Measurements from ENCODE around the gene OCA2.

DNA sequence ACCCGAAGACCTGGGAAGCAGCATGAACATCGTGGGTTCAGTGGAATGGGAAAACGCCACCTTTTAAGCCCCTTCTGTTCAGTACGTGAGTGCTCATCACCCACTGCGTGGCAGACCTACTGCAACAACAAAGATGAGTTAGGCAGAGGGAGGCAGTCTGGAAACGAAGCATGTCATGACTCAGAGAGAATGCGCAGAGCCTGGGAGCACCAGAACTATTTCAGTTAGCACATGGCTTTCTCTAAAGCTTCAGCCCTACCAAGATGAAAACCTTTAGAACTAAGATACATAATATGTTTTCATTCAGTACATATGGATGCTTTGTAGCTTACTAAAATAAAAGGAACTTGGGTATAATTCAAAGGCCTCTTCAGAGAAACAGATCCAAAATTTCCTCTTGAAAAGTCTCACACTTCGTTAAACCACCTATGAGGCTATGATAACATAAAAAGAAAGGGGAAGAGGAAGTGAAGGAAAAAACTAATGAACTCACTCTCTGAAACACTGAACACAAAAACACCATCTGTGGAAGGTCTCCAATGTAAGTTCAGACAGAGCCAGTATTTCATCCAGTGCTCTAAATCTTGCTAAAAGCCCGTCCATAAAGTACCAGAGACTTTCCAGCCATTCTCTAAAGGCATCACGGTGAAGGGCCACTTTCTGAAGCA is 140.1 kb downstream of the OCA2 start:
- TF ChIP-seq POLR2A (IDR thresholded peaks at IDR 0.05) = no peak
- TF ChIP-seq, protein P1, sequence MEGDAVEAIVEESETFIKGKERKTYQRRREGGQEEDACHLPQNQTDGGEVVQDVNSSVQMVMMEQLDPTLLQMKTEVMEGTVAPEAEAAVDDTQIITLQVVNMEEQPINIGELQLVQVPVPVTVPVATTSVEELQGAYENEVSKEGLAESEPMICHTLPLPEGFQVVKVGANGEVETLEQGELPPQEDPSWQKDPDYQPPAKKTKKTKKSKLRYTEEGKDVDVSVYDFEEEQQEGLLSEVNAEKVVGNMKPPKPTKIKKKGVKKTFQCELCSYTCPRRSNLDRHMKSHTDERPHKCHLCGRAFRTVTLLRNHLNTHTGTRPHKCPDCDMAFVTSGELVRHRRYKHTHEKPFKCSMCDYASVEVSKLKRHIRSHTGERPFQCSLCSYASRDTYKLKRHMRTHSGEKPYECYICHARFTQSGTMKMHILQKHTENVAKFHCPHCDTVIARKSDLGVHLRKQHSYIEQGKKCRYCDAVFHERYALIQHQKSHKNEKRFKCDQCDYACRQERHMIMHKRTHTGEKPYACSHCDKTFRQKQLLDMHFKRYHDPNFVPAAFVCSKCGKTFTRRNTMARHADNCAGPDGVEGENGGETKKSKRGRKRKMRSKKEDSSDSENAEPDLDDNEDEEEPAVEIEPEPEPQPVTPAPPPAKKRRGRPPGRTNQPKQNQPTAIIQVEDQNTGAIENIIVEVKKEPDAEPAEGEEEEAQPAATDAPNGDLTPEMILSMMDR (IDR thresholded peaks at IDR 0.05) = no peak
